Mammary epithelial cell (primary cell): ENCODE results near the gene BSND.

Experiments used
- EZH2 ChIP-seq: IDR thresholded peaks from 2 replicates; pipeline ENCODE4 v1.6.1; 2012; ENCODE audit warnings: low read length, inconsistent platforms, borderline replicate concordance
- TF ChIP-seq, protein P1 (sequence below), 2 donors: IDR thresholded peaks in 1 of 2; conservative IDR thresholded peaks in 1 of 2; 2 replicates each; pipeline ENCODE4 v1.5.1; 2011 to 2012; ENCODE audit warnings: inconsistent platforms in 2 of 2, low read length in 2 of 2, mild to moderate bottlenecking in 2 of 2, control low read depth in 1 of 2, low read depth in 1 of 2; ENCODE audit not compliant: insufficient read depth in 1 of 2; ENCODE audit errors: extremely low read depth in 1 of 2

DNA sequence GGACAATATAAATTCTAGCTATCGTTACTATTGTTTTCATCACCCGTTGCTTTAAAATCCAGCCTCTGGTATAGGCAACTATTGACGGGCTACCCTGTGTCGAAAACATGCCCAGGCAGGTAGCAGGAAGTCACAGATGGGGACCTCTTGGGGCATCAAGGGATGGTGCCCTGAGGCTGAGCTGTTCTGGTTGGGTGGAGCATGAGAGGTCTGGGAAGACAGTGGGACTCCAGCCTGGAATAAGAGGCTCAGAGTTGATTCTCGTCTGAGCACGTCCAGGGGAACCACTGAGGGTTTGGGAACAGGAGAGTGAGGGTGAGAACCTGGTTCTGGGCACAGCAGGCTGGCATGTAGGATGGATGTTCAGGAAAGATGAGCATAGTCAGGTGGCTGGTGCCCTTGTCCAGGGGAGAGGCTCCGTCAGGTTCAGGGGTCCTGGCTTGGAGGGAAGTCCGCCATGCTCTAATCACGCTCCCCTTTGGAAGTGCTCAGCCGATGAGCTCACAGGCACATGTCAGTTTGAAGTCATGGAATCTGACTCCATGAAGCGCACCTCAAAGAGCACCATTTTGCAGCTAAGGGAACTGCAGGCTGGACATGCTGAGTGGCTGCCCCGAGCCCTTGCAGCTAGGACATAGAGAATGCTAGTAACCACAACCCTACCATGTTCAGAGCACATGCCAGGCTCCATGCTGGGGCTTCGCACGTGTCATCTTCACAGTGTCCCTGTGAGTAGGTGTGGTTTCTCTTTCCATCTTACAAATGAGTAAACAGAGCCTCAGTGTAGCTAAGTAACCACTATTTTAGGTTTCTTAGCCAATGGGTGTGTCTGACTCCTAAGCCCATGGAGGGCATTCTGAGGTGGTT lies 61.6 kb downstream of the BSND start:
- TF ChIP-seq, protein P1, sequence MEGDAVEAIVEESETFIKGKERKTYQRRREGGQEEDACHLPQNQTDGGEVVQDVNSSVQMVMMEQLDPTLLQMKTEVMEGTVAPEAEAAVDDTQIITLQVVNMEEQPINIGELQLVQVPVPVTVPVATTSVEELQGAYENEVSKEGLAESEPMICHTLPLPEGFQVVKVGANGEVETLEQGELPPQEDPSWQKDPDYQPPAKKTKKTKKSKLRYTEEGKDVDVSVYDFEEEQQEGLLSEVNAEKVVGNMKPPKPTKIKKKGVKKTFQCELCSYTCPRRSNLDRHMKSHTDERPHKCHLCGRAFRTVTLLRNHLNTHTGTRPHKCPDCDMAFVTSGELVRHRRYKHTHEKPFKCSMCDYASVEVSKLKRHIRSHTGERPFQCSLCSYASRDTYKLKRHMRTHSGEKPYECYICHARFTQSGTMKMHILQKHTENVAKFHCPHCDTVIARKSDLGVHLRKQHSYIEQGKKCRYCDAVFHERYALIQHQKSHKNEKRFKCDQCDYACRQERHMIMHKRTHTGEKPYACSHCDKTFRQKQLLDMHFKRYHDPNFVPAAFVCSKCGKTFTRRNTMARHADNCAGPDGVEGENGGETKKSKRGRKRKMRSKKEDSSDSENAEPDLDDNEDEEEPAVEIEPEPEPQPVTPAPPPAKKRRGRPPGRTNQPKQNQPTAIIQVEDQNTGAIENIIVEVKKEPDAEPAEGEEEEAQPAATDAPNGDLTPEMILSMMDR (conservative IDR thresholded peaks at IDR 0.05 in 1 of 2, IDR thresholded peaks at IDR 0.05 in 1 of 2; ENCODE audit: extremely low read depth in 1 of 2, insufficient read depth in 1 of 2, low read depth in 1 of 2, low read length in 2 of 2): no peak
- no peak for TF ChIP-seq EZH2
